T-helper 2 cell treated with Interferon-gamma antibody and Interleukin-4, amounts not matched to agents 100 ng/mL and 5 ng/mL, for 36 hours (primary cell): ENCODE data around the gene MPC1L. TPM values are rescaled to one million over a fixed set of nuclear protein-coding genes. Genes with fewer than 3 reads are reported as not detected.

Experiments
- intact Hi-C: fragments of 100-400 bp; cut with micrococcal nuclease; formaldehyde crosslinking; loops from one replicate; pipeline ENCODE4 v1.15.1; 2023
- total RNA-seq: library from RNA; stranded (reverse); gene quantifications from 2 replicates; pipeline ENCODE4 v1.2.3, GENCODE V29; 2022

The MPC1L gene
- total RNA-seq, 1 donor from 2014 or later, result not detected

GRCh38 chrX:40625294-40625693, 2.1 kb downstream of the MPC1L start:
- intact Hi-C loops, result no loop called here

GRCh38 chrX:40628506-40628905, 5.3 kb downstream of the MPC1L start:
- intact Hi-C loops, result no loop called here

- intact Hi-C loops, result no loop called here
Measured at GRCh38 chrX:40632199-40632598, 9.0 kb downstream of the MPC1L start.

GRCh38 chrX:40637687-40638086, 14.5 kb downstream of the MPC1L start:
- intact Hi-C loops, result no loop called here

- intact Hi-C loops, result loop anchor here (2.0 to 10.0 kb wide), 3 partner anchors 105 to 1839 kb away; partner anchors contain the start of gene MID1IP1
Measured at GRCh38 chrX:40644176-40644575, 20.9 kb downstream of the MPC1L start.

- intact Hi-C loops, result loop anchor here (2.0 to 10.0 kb wide), 3 partner anchors 106 to 1840 kb away; partner anchors contain the start of gene MID1IP1
Measured at GRCh38 chrX:40644821-40645358, 21.7 kb downstream of the MPC1L start.

- intact Hi-C loops, result loop anchor here (1.0 to 10.0 kb wide), 6 partner anchors 66 to 1842 kb away; partner anchors contain the start of genes ATP6AP2, MED14 and MID1IP1
Measured at GRCh38 chrX:40646489-40647306, 23.5 kb downstream of the MPC1L start.

GRCh38 chrX:40647307-40648197, 24.3 kb downstream of the MPC1L start, which contains the start of gene CXorf38:
TSS of gene CXorf38 (minus strand) at chrX:40647561. CDS start at chrX:40647520, 41 bp downstream.
- intact Hi-C loops, result loop anchor here (1.0 to 10.0 kb wide), 6 partner anchors 67 to 1843 kb away; partner anchors contain the start of genes ATP6AP2, MED14 and MID1IP1

GRCh38 chrX:40651620-40652223, 28.5 kb downstream of the MPC1L start:
- intact Hi-C loops, result loop anchor here (1.0 kb wide), 1 partner anchor 143 kb away; no protein-coding TSS in a partner anchor

- intact Hi-C loops, result no loop called here
Measured at GRCh38 chrX:40652664-40653063, 29.4 kb downstream of the MPC1L start.

- intact Hi-C loops, result no loop called here
Measured at GRCh38 chrX:40653535-40653934, 30.3 kb downstream of the MPC1L start.

GRCh38 chrX:40660381-40660780, 37.2 kb downstream of the MPC1L start:
- intact Hi-C loops, result no loop called here

- intact Hi-C loops, result no loop called here
Measured at GRCh38 chrX:40661489-40661888, 38.3 kb downstream of the MPC1L start.

- intact Hi-C loops, result no loop called here
Measured at GRCh38 chrX:40663078-40663740, 40.0 kb downstream of the MPC1L start.

- intact Hi-C loops, result no loop called here
Measured at GRCh38 chrX:40663880-40664630, 40.8 kb downstream of the MPC1L start.

- intact Hi-C loops, result no loop called here
Measured at GRCh38 chrX:40671126-40671525, 47.9 kb downstream of the MPC1L start.
